ENCODE measurements around the gene LINGO4.

Gene LINGO4

GRCh38 chr1:151832318-151832980, 27.2 kb upstream of the LINGO4 start:
- FAIRE-seq: peak; percentile 84

- FAIRE-seq: no peak
Measured at GRCh38 chr1:151831605-151832004, 26.4 kb upstream of the LINGO4 start, which contains the start of gene RORC. RORC (minus strand) TSS chr1:151831802; CDS start chr1:151831764, 38 bp downstream.

- no peak for FAIRE-seq
Measured at GRCh38 chr1:151831256-151831591, 26.0 kb upstream of the LINGO4 start.

GRCh38 chr1:151830055-151830454, 24.8 kb upstream of the LINGO4 start:
- FAIRE-seq: no peak

GRCh38 chr1:151829352-151830046, 24.3 kb upstream of the LINGO4 start:
- no peak for FAIRE-seq

GRCh38 chr1:151828921-151829320, 23.7 kb upstream of the LINGO4 start:
- no peak for FAIRE-seq

- FAIRE-seq: no peak
Measured at GRCh38 chr1:151827853-151828252, 22.6 kb upstream of the LINGO4 start.

- FAIRE-seq: no peak
Measured at GRCh38 chr1:151825751-151826660, 20.8 kb upstream of the LINGO4 start.

- FAIRE-seq: no peak
Measured at GRCh38 chr1:151825204-151825603, 20.0 kb upstream of the LINGO4 start.

- FAIRE-seq: no peak
Measured at GRCh38 chr1:151823175-151823574, 18.0 kb upstream of the LINGO4 start.

- FAIRE-seq: no peak
Measured at GRCh38 chr1:151822404-151822803, 17.2 kb upstream of the LINGO4 start.

- no peak for FAIRE-seq
Measured at GRCh38 chr1:151820940-151821339, 15.7 kb upstream of the LINGO4 start.

- FAIRE-seq: no peak
Measured at GRCh38 chr1:151819976-151820623, 14.9 kb upstream of the LINGO4 start.

GRCh38 chr1:151819227-151819835, 14.1 kb upstream of the LINGO4 start:
- no peak for FAIRE-seq

- FAIRE-seq: no peak
Measured at GRCh38 chr1:151817353-151817730, 12.1 kb upstream of the LINGO4 start.

GRCh38 chr1:151816548-151817352, 11.5 kb upstream of the LINGO4 start:
- no peak for FAIRE-seq

GRCh38 chr1:151815716-151816327, 10.6 kb upstream of the LINGO4 start:
- no peak for FAIRE-seq

GRCh38 chr1:151814971-151815545, 9.8 kb upstream of the LINGO4 start:
- no peak for FAIRE-seq

- no peak for FAIRE-seq
Measured at GRCh38 chr1:151814426-151814825, 9.2 kb upstream of the LINGO4 start.

- FAIRE-seq: no peak
Measured at GRCh38 chr1:151813271-151813977, 8.2 kb upstream of the LINGO4 start.
